ENCODE measurements around the gene MAP10.

GRCh38 chr1:232784794-232785193 is 20.4 kb upstream of the MAP10 start:
- TF ChIP-seq YY1 (IDR thresholded peaks at IDR 0.05; ENCODE audit: insufficient read depth, insufficient read length) (no peak), ZNF274 (IDR thresholded peaks at IDR 0.05; ENCODE audit: low read depth, low read length) (no peak), SUZ12 (IDR thresholded peaks at IDR 0.05; ENCODE audit: extremely low read depth, insufficient read depth, insufficient read length) (no peak)

Measured in NT2/D1 (cell line).